ENCODE results near the gene TOR1A. TPM values are rescaled to one million over a fixed set of nuclear protein-coding genes. Genes with fewer than 3 reads are reported as not detected.
"Not testable (repeated sequence)": the region's sequence is repeated elsewhere in the genome, so short reads cannot be mapped to it uniquely, and the experiment has no call there.

TOR1A gene
- total RNA-seq, 2 donors from 2014 or later: 24.0 to 26.1 TPM

GRCh38 chr9:129796029-129796428 is 27.9 kb downstream of the TOR1A start:
- DNase-seq (ENCODE audit: low spot score); intact Hi-C loops (cut with DNase I): not testable (repeated sequence)

- intact Hi-C loops (cut with DNase I): no loop called here
- DNase-seq (ENCODE audit: low spot score): no peak
Measured at GRCh38 chr9:129794549-129794948, 29.4 kb downstream of the TOR1A start.

GRCh38 chr9:129786481-129786880 is 37.5 kb downstream of the TOR1A start:
- DNase-seq (ENCODE audit: low spot score): no peak
- intact Hi-C loops (cut with DNase I): loop anchor here in 1 of 2 donors (5.0 to 10.0 kb wide), 2 partner anchors 144 to 652 kb away; partner anchors contain the start of gene ASB6

- intact Hi-C loops (cut with DNase I): loop anchor here in 1 of 2 donors (5.0 to 10.0 kb wide), 2 partner anchors 144 to 651 kb away; partner anchors contain the start of gene ASB6
- DNase-seq (ENCODE audit: low spot score): no peak
Measured at GRCh38 chr9:129785866-129786265, 38.1 kb downstream of the TOR1A start.

- intact Hi-C loops (cut with DNase I): loop anchor here (5.0 to 10.0 kb wide), 3 partner anchors 48 to 650 kb away; partner anchors contain the start of gene ASB6 (in 2 of the 2)
- DNase-seq (ENCODE audit: low spot score): not testable (repeated sequence)
Measured at GRCh38 chr9:129784970-129785369, 39.0 kb downstream of the TOR1A start.

GRCh38 chr9:129783516-129784361 is 40.2 kb downstream of the TOR1A start:
- peak; percentile 87 for DNase-seq (ENCODE audit: low spot score)
- intact Hi-C loops (cut with DNase I): loop anchor here (5.0 to 10.0 kb wide), 3 partner anchors 46 to 649 kb away; partner anchors contain the start of gene ASB6 (in 1 of the 2)

GRCh38 chr9:129781981-129782380 is 42.0 kb downstream of the TOR1A start:
- no peak for DNase-seq (ENCODE audit: low spot score)
- intact Hi-C loops (cut with DNase I): loop anchor here (5.0 to 10.0 kb wide), 3 partner anchors 45 to 647 kb away; partner anchors contain the start of gene ASB6 (in 1 of the 2)

- DNase-seq (ENCODE audit: low spot score): no peak
- intact Hi-C loops (cut with DNase I): loop anchor here (5.0 to 10.0 kb wide), 3 partner anchors 44 to 646 kb away; partner anchors contain the start of gene ASB6 (in 1 of the 2)
Measured at GRCh38 chr9:129781131-129781530, 42.8 kb downstream of the TOR1A start.

GRCh38 chr9:129779560-129780190 is 44.3 kb downstream of the TOR1A start:
- intact Hi-C loops (cut with DNase I): loop anchor here (5.0 to 10.0 kb wide), 4 partner anchors 42 to 1203 kb away; partner anchors contain the start of gene ASB6 (in 1 of the 2)

GRCh38 chr9:129778469-129778868 is 45.5 kb downstream of the TOR1A start:
- no peak for DNase-seq (ENCODE audit: low spot score)
- intact Hi-C loops (cut with DNase I): loop anchor here in 1 of 2 donors (5.0 kb wide), 1 partner anchor 1204 kb away; no protein-coding TSS in a partner anchor

More at GRCh38 chr9:129779560-129780190, 44.3 kb downstream of the TOR1A start:
- no peak for DNase-seq (ENCODE audit: low spot score)

GRCh38 chr9:129777769-129778130 is 46.2 kb downstream of the TOR1A start:
- DNase-seq (ENCODE audit: low spot score): no peak
- intact Hi-C loops (cut with DNase I): loop anchor here in 1 of 2 donors (5.0 kb wide), 1 partner anchor 1205 kb away; no protein-coding TSS in a partner anchor

- intact Hi-C loops (cut with DNase I): loop anchor here in 1 of 2 donors (5.0 kb wide), 1 partner anchor 1205 kb away; no protein-coding TSS in a partner anchor
Measured at GRCh38 chr9:129776938-129777768, 46.8 kb downstream of the TOR1A start.

GRCh38 chr9:129776566-129776937 is 47.4 kb downstream of the TOR1A start:
- no peak for DNase-seq (ENCODE audit: low spot score)
- intact Hi-C loops (cut with DNase I): loop anchor here in 1 of 2 donors (5.0 kb wide), 1 partner anchor 1206 kb away; no protein-coding TSS in a partner anchor

More at GRCh38 chr9:129776938-129777768, 46.8 kb downstream of the TOR1A start:
- DNase-seq (ENCODE audit: low spot score): peak; percentile 99

GRCh38 chr9:129776096-129776495 is 47.8 kb downstream of the TOR1A start:
- not testable (repeated sequence) for DNase-seq (ENCODE audit: low spot score)
- intact Hi-C loops (cut with DNase I): loop anchor here in 1 of 2 donors (5.0 kb wide), 1 partner anchor 1206 kb away; no protein-coding TSS in a partner anchor

GRCh38 chr9:129775448-129775798 is 48.5 kb downstream of the TOR1A start:
- no peak for DNase-seq (ENCODE audit: low spot score)
- intact Hi-C loops (cut with DNase I): loop anchor here in 1 of 2 donors (5.0 kb wide), 1 partner anchor 1207 kb away; no protein-coding TSS in a partner anchor

GRCh38 chr9:129774791-129775447 is 49.0 kb downstream of the TOR1A start:
- no peak for DNase-seq (ENCODE audit: low spot score)
- intact Hi-C loops (cut with DNase I): loop anchor here in 1 of 2 donors (5.0 kb wide), 1 partner anchor 1207 kb away; no protein-coding TSS in a partner anchor

GRCh38 chr9:129773262-129774048 is 50.5 kb downstream of the TOR1A start:
- DNase-seq (ENCODE audit: low spot score): no peak
- intact Hi-C loops (cut with DNase I): no loop called here
